ENCODE results near the gene SLC43A2.

DNA sequence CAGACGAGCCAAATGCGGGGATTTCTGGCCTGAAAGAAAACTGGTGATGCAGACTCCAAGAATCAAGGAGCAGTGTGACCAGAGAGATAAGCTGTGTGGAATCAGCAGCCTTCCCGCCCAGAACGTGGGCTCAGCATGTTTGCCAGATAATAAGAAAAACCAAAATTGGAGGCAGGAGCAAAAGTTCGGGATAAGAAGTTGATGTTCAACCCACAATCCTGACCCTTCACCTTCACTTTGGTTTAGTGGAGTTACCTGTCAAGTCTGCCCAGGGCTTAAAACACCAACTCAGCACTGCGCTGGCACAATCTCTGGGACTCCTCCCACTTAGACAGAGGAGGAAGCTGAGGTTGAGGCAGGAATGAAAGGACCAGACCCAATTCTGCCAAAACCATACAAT, 3.1 kb downstream of the SLC43A2 start:
- TF ChIP-seq, protein P1, sequence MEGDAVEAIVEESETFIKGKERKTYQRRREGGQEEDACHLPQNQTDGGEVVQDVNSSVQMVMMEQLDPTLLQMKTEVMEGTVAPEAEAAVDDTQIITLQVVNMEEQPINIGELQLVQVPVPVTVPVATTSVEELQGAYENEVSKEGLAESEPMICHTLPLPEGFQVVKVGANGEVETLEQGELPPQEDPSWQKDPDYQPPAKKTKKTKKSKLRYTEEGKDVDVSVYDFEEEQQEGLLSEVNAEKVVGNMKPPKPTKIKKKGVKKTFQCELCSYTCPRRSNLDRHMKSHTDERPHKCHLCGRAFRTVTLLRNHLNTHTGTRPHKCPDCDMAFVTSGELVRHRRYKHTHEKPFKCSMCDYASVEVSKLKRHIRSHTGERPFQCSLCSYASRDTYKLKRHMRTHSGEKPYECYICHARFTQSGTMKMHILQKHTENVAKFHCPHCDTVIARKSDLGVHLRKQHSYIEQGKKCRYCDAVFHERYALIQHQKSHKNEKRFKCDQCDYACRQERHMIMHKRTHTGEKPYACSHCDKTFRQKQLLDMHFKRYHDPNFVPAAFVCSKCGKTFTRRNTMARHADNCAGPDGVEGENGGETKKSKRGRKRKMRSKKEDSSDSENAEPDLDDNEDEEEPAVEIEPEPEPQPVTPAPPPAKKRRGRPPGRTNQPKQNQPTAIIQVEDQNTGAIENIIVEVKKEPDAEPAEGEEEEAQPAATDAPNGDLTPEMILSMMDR (conservative IDR thresholded peaks at IDR 0.05): no peak
- no peak for TF ChIP-seq EZH2 (IDR thresholded peaks at IDR 0.05; ENCODE audit: low read depth)

Measured in PC-9 (cell line).